ENCODE measurements around the gene QPCTL. TPM values are rescaled to one million over a fixed set of nuclear protein-coding genes. Genes with fewer than 3 reads are reported as not detected.

Gene QPCTL
- total RNA-seq, 1 donor from 2014 or later = 2.6 TPM

DNA sequence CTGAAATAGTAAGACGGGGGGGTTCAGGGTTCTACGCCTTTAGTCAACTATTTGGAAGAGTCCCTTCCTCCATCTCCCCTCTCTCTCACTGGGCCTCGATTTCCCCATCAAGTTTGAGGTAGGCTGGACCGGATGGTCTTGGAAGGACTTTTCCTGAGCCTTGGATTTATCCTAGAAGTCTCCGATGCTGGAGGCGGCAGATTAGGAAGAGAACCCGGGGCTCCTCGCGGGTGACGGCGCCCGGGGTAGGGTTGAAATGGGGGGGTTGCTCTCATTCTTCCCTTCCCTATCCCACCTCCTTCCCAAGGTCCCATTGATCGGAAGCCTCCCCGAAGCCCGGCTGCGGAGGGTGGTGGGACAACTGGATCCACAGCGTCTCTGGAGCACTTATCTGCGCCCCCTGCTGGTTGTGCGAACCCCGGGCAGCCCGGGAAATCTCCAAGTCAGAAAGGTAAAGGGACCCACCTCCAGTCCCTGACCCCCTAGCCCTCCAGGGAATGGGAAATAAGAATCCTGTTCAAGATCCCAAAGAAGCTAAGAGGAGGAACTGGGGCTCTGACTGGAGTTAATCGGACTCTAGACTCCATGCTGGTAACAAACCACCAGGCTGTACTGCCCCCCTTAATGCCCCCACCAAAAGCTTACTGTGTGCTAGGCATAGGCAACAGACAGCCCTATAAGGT, 781 bp downstream of the QPCTL start:
- H3K36me3 ChIP-seq (ENCODE audit: control insufficient read depth in 3 of 3, insufficient read depth in 3 of 3, low read length in 3 of 3) = peaks cover 3 to 8% (median 8%) of the 10 kb centered on the region in 3 donors
- H3K27ac ChIP-seq (ENCODE audit: low read depth, low read length) = peak overlapping the region; percentile 88
- H3K9ac ChIP-seq (ENCODE audit: low read depth in 1 of 3, low read length in 3 of 3) = peak overlapping the region; percentile 83 to 93 (median 92)
- peaks cover 15 to 20% (median 20%) of the 10 kb centered on the region in 3 donors for H3K4me1 ChIP-seq (ENCODE audit: control insufficient read depth in 3 of 3, insufficient read depth in 3 of 3, low read length in 3 of 3)
- no peaks in the 10 kb centered on the region for H3K27me3 ChIP-seq (ENCODE audit: control insufficient read depth in 3 of 3, insufficient read depth in 3 of 3, low read length in 3 of 3)
- peak overlapping the region; percentile 88 to 92 (median 88) for H3K4me3 ChIP-seq (ENCODE audit: low read length in 3 of 3)
- H3K9me3 ChIP-seq (ENCODE audit: control insufficient read depth in 3 of 3, low read length in 3 of 3) = no peaks in the 10 kb centered on the region

DNA sequence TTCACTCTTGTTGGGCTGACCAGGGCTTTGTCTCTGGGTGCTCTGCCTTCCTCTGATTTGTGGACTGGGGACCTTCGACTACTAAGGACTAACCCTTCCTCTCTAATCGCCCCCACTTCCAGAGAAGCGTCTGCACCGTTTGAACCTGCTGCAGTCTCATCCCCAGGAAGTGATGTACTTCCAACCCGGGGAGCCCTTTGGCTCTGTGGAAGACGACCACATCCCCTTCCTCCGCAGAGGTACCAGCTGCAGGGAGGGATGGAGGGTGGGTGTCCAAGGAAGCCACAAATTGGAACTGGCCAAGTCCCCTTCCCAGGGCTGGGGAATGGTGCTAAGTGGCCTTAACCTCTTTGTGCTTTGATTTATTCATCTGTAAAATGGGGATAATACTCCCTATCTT, 9.2 kb downstream of the QPCTL start:
- H3K27ac ChIP-seq (ENCODE audit: low read depth, low read length) = no peak overlapping the region
- no peak overlapping the region for H3K4me3 ChIP-seq (ENCODE audit: low read length in 3 of 3)
- no peaks in the 10 kb centered on the region for H3K4me1 ChIP-seq (ENCODE audit: control insufficient read depth in 3 of 3, insufficient read depth in 3 of 3, low read length in 3 of 3)
- no peaks in the 10 kb centered on the region for H3K27me3 ChIP-seq (ENCODE audit: control insufficient read depth in 3 of 3, insufficient read depth in 3 of 3, low read length in 3 of 3)
- no peak overlapping the region for H3K9ac ChIP-seq (ENCODE audit: low read depth in 1 of 3, low read length in 3 of 3)
- H3K9me3 ChIP-seq (ENCODE audit: control insufficient read depth in 3 of 3, low read length in 3 of 3) = no peaks in the 10 kb centered on the region
- peaks cover 6 to 9% (median 8%) of the 10 kb centered on the region in 3 donors for H3K36me3 ChIP-seq (ENCODE audit: control insufficient read depth in 3 of 3, insufficient read depth in 3 of 3, low read length in 3 of 3)

DNA sequence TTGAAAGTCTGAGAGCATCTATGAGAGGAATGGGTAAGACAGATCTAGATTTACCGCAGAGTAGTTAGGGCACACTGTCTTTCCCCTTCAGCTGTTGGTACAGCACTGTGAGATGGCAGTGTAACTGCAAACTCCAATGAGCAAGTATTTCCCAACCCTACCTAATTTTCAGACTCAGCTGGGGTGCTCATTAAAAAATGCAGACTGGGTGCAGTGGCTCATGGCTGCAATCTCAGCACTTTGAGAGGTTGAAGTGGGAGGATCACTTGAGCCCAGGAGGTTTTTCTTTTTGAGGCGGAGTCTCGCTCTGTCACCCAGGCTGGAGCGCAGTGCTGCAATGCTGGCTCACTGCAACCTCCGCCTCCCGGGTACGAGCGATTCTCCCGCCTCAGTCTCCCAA, 12.6 kb downstream of the QPCTL start:
- no peak overlapping the region for H3K27ac ChIP-seq (ENCODE audit: low read depth, low read length)
- H3K9me3 ChIP-seq (ENCODE audit: control insufficient read depth in 3 of 3, low read length in 3 of 3) = no peaks in the 10 kb centered on the region
- H3K9ac ChIP-seq (ENCODE audit: low read depth in 1 of 3, low read length in 3 of 3) = no peak overlapping the region
- no peak overlapping the region for H3K4me3 ChIP-seq (ENCODE audit: low read length in 3 of 3)
- no peaks in the 10 kb centered on the region for H3K4me1 ChIP-seq (ENCODE audit: control insufficient read depth in 3 of 3, insufficient read depth in 3 of 3, low read length in 3 of 3)
- H3K27me3 ChIP-seq (ENCODE audit: control insufficient read depth in 3 of 3, insufficient read depth in 3 of 3, low read length in 3 of 3) = no peaks in the 10 kb centered on the region
- peaks cover 4 to 9% (median 8%) of the 10 kb centered on the region in 3 donors for H3K36me3 ChIP-seq (ENCODE audit: control insufficient read depth in 3 of 3, insufficient read depth in 3 of 3, low read length in 3 of 3)

- Histone ChIP-seq H3K36me3 (ENCODE audit: control insufficient read depth in 3 of 3, insufficient read depth in 3 of 3, low read length in 3 of 3) (peaks cover 4 to 9% (median 8%) of the 10 kb centered on the region in 3 donors), H3K9me3 (ENCODE audit: control insufficient read depth in 3 of 3, low read length in 3 of 3) (no peaks in the 10 kb centered on the region), H3K27me3 (ENCODE audit: control insufficient read depth in 3 of 3, insufficient read depth in 3 of 3, low read length in 3 of 3) (no peaks in the 10 kb centered on the region), H3K27ac (ENCODE audit: low read depth, low read length) (no peak overlapping the region), H3K4me1 (ENCODE audit: control insufficient read depth in 3 of 3, insufficient read depth in 3 of 3, low read length in 3 of 3) (no peaks in the 10 kb centered on the region), H3K4me3 (ENCODE audit: low read length in 3 of 3) (no peak overlapping the region), H3K9ac (ENCODE audit: low read depth in 1 of 3, low read length in 3 of 3) (no peak overlapping the region)
These were observed 13.4 kb downstream of the QPCTL start for GRCh38 chr19:45705710-45706415.

DNA sequence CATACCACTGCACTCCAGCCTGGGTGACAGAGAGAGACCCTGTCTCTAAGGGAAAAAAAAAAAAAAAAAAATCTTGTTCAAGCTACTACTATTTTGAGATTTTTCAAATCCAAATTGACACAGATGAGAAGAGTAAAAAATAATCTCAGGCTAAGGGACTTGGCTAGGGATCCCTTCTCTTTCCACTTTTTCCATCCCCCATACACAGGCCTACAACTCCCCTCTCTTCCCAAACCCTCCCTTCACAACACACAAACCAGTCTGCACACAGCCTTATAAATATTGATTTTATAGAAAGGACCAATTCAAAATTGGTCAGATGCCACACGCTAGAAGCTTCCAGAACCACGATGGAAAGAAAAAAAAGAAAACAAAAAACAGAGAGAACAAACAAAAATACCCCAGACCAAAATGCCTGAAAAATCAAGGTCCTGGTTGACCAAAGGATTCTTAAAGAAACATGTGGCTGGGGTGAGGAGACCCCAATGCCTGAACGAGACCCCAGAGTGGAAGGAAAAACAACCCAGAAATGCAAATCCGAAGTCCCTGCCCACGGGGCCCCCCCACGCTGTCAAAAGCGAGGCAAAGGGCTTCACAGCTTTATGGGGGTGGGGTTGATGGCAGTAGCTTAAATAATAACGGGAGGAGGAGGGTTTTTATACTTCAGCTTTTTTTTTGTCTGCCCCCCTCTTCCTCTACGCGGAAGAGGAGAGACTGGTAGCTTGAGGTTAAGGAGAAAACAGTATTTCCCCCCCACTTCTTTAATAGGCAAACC, 18.1 kb downstream of the QPCTL start:
- Histone ChIP-seq H3K4me1 (ENCODE audit: control insufficient read depth in 3 of 3, insufficient read depth in 3 of 3, low read length in 3 of 3) (no peaks in the 10 kb centered on the region), H3K9me3 (ENCODE audit: control insufficient read depth in 3 of 3, low read length in 3 of 3) (no peaks in the 10 kb centered on the region), H3K4me3 (ENCODE audit: low read length in 3 of 3) (no peak overlapping the region), H3K9ac (ENCODE audit: low read depth in 1 of 3, low read length in 3 of 3) (no peak overlapping the region), H3K27me3 (ENCODE audit: control insufficient read depth in 3 of 3, insufficient read depth in 3 of 3, low read length in 3 of 3) (no peaks in the 10 kb centered on the region), H3K36me3 (ENCODE audit: control insufficient read depth in 3 of 3, insufficient read depth in 3 of 3, low read length in 3 of 3) (peaks cover 3 to 7% (median 5%) of the 10 kb centered on the region in 3 donors), H3K27ac (ENCODE audit: low read depth, low read length) (no peak overlapping the region)

DNA sequence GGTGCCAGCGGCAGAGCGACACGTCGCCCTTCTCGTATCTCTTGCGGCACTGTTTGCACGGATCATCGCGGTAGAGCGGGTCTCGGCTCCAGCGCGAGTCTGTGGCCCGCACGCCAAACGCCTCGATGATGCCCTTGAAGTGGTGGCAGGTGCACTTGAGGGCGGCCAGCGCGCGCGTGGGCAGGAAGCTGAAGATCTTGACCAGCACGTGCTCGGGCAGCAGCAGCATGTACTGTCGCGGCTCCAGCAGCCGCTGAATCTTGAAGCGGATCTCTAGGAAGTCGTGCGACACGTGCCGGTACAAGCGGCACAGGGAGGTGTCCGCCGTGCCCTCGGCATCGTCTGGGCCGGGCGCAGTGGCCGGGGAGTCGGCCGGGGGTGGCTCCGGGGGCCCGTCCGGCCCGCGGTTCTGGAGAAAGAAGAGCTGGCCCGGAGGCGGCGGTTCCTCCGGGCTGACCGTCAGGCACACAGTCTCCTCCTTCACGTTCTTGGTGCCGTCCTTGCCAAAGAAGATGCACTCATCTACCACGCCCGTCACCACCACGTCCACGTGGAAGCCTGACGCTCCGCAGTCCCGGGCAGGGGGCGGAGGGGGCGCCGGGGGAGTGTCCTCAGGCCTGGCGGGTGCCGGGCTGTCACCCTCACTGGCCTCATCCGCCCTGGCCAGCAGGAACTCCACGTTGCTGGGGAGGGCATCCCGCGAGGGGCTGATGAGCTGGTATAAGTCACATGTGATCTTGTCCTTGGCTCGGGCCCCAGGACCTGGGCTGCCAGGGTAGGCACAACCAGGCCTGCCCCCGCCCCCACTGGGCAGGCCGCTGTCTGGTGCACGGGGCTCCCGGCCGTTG, 19.6 kb downstream of the QPCTL start:
- Histone ChIP-seq H3K4me3 (ENCODE audit: low read length in 3 of 3) (no peak overlapping the region), H3K36me3 (ENCODE audit: control insufficient read depth in 3 of 3, insufficient read depth in 3 of 3, low read length in 3 of 3) (peaks cover 3 to 7% (median 5%) of the 10 kb centered on the region in 3 donors), H3K9me3 (ENCODE audit: control insufficient read depth in 3 of 3, low read length in 3 of 3) (no peaks in the 10 kb centered on the region), H3K27ac (ENCODE audit: low read depth, low read length) (no peak overlapping the region), H3K27me3 (ENCODE audit: control insufficient read depth in 3 of 3, insufficient read depth in 3 of 3, low read length in 3 of 3) (no peaks in the 10 kb centered on the region), H3K4me1 (ENCODE audit: control insufficient read depth in 3 of 3, insufficient read depth in 3 of 3, low read length in 3 of 3) (peaks cover 6 to 11% (median 9%) of the 10 kb centered on the region in 3 donors), H3K9ac (ENCODE audit: low read depth in 1 of 3, low read length in 3 of 3) (no peak overlapping the region)

- Histone ChIP-seq H3K36me3 (ENCODE audit: control insufficient read depth in 3 of 3, insufficient read depth in 3 of 3, low read length in 3 of 3) (peaks cover 3 to 7% (median 5%) of the 10 kb centered on the region in 3 donors), H3K4me3 (ENCODE audit: low read length in 3 of 3) (no peak overlapping the region), H3K9me3 (ENCODE audit: control insufficient read depth in 3 of 3, low read length in 3 of 3) (no peaks in the 10 kb centered on the region), H3K27me3 (ENCODE audit: control insufficient read depth in 3 of 3, insufficient read depth in 3 of 3, low read length in 3 of 3) (no peaks in the 10 kb centered on the region), H3K27ac (ENCODE audit: low read depth, low read length) (no peak overlapping the region), H3K4me1 (ENCODE audit: control insufficient read depth in 3 of 3, insufficient read depth in 3 of 3, low read length in 3 of 3) (peaks cover 6 to 11% (median 9%) of the 10 kb centered on the region in 3 donors), H3K9ac (ENCODE audit: low read depth in 1 of 3, low read length in 3 of 3) (no peak overlapping the region)
These were observed 20.2 kb downstream of the QPCTL start for GRCh38 chr19:45712699-45713067.

DNA sequence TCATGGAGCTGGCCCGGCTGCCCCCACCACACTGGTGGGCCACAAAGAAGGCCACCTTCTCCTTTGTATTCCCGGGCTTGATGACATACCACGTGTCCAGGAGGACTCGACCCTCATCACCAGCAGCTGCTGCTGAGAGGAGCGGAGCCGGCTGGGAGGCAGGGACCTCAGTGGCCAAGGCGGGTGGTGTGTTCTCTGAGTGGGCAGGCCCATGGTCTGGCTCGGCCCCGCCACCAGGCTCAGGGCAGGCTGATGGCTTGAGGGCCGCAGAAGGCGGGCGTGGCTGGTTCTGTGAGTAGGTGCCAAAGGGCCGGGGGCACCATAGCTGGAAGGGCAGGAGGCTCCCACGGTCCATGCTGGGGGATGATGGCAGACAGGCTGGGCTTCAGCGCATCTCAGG, 20.7 kb downstream of the QPCTL start:
- Histone ChIP-seq H3K9ac (ENCODE audit: low read depth in 1 of 3, low read length in 3 of 3) (no peak overlapping the region), H3K4me3 (ENCODE audit: low read length in 3 of 3) (no peak overlapping the region), H3K4me1 (ENCODE audit: control insufficient read depth in 3 of 3, insufficient read depth in 3 of 3, low read length in 3 of 3) (peaks cover 9 to 15% (median 13%) of the 10 kb centered on the region in 3 donors), H3K27me3 (ENCODE audit: control insufficient read depth in 3 of 3, insufficient read depth in 3 of 3, low read length in 3 of 3) (no peaks in the 10 kb centered on the region), H3K36me3 (ENCODE audit: control insufficient read depth in 3 of 3, insufficient read depth in 3 of 3, low read length in 3 of 3) (peaks cover 3 to 7% (median 5%) of the 10 kb centered on the region in 3 donors), H3K9me3 (ENCODE audit: control insufficient read depth in 3 of 3, low read length in 3 of 3) (no peaks in the 10 kb centered on the region), H3K27ac (ENCODE audit: low read depth, low read length) (no peak overlapping the region)

DNA sequence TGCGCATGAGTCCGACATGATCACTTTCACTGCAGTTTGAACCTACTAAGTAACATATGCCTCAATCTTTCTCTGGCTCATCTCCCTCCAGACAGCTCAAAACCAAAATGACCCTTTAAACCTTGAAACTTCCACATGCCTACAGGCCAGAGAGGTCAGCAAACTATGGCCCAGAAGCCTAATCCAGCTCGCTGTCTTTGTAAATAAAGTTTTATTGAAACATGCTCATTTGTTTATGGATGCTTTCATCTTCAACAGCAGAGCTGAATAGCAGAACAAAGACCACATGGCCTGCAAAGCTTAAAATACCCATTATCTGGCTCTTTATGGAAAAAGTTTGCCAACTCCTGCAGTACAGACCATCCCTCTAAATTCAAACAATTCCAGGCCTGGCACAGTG, 22.7 kb downstream of the QPCTL start:
- no peak overlapping the region for H3K4me3 ChIP-seq (ENCODE audit: low read length in 3 of 3)
- H3K9ac ChIP-seq (ENCODE audit: low read depth in 1 of 3, low read length in 3 of 3) = no peak overlapping the region
- H3K9me3 ChIP-seq (ENCODE audit: control insufficient read depth in 3 of 3, low read length in 3 of 3) = no peaks in the 10 kb centered on the region
- H3K27ac ChIP-seq (ENCODE audit: low read depth, low read length) = no peak overlapping the region
- H3K36me3 ChIP-seq (ENCODE audit: control insufficient read depth in 3 of 3, insufficient read depth in 3 of 3, low read length in 3 of 3) = peaks cover 3 to 7% (median 5%) of the 10 kb centered on the region in 3 donors
- H3K4me1 ChIP-seq (ENCODE audit: control insufficient read depth in 3 of 3, insufficient read depth in 3 of 3, low read length in 3 of 3) = peaks cover 13 to 19% (median 18%) of the 10 kb centered on the region in 3 donors
- H3K27me3 ChIP-seq (ENCODE audit: control insufficient read depth in 3 of 3, insufficient read depth in 3 of 3, low read length in 3 of 3) = no peaks in the 10 kb centered on the region
